Esophagus muscularis mucosa (tissue), 4 donors: ENCODE measurements around the gene INHBA.

ENCODE experiments used
- EP300 ChIP-seq: sonication (generic); formaldehyde crosslinking; IDR thresholded peaks from one replicate; pipeline ENCODE4 v1.6.1; 2017; ENCODE audit warnings: antibody characterized with exemption
- POLR2A ChIP-seq: fragments of 450-650 bp; IDR thresholded peaks from one replicate; pipeline ENCODE4 v1.6.1; 2017; ENCODE audit warnings: antibody characterized with exemption, moderate library complexity, mild to moderate bottlenecking, low read depth
- POLR2AphosphoS5 ChIP-seq, 2 donors: sonication (generic); formaldehyde crosslinking; IDR thresholded peaks; one replicate each; pipeline ENCODE4 v1.6.1; 2017; ENCODE audit warnings: antibody characterized with exemption in 2 of 2
- TF ChIP-seq, protein P1 (sequence below), 3 experiments: fragments of 200-600 bp in 2 of 3; fragments of 450-650 bp in 1 of 3; sonication (generic) in 2 of 3; IDR thresholded peaks; one replicate each; pipeline ENCODE4 v1.5.1; 2017 to 2019; ENCODE audit warnings: antibody characterized with exemption in 3 of 3, mild to moderate bottlenecking in 2 of 3, moderate library complexity in 1 of 3

DNA sequence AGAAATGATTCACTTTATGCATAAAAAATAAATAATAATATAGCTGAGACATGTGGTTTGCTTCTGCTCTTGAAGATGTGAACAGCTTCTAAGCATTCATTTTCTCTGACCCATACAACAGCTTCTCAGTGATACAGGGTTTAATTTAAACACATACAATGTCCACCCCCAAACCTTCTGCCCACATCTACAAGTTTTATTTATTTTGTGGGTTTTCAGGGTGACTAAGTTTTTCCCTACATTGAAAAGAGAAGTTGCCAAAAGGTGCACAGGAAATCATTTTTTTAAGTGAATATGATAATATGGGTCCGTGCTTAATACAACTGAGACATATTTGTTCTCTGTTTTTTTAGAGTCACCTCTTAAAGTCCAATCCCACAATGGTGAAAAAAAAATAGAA, 17.2 kb downstream of the INHBA start:
- TF ChIP-seq, protein P1, sequence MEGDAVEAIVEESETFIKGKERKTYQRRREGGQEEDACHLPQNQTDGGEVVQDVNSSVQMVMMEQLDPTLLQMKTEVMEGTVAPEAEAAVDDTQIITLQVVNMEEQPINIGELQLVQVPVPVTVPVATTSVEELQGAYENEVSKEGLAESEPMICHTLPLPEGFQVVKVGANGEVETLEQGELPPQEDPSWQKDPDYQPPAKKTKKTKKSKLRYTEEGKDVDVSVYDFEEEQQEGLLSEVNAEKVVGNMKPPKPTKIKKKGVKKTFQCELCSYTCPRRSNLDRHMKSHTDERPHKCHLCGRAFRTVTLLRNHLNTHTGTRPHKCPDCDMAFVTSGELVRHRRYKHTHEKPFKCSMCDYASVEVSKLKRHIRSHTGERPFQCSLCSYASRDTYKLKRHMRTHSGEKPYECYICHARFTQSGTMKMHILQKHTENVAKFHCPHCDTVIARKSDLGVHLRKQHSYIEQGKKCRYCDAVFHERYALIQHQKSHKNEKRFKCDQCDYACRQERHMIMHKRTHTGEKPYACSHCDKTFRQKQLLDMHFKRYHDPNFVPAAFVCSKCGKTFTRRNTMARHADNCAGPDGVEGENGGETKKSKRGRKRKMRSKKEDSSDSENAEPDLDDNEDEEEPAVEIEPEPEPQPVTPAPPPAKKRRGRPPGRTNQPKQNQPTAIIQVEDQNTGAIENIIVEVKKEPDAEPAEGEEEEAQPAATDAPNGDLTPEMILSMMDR (IDR thresholded peaks at IDR 0.05): no peak
- TF ChIP-seq POLR2A (no peak), POLR2AphosphoS5 (IDR thresholded peaks at IDR 0.05) (no peak), EP300 (no peak)
